Muscle of back (tissue), 11 donors: ENCODE results near the gene SPON2. TPM values are rescaled to one million over a fixed set of nuclear protein-coding genes. Genes with fewer than 3 reads are reported as not detected.
A peak's percentile ranks its signal among the peaks of the same experiment; 100 is the strongest.
"Not testable (repeated sequence)": the region's sequence is repeated elsewhere in the genome, so short reads cannot be mapped to it uniquely, and the experiment has no call there.

ENCODE experiments used
- DNase-seq, 3 donors: peaks; one replicate each; pipeline versions ENCODE4 v3.0.0 to v3.0.0-alpha.2; 2013
- polyA plus RNA-seq, 10 donors: library from polyadenylated mRNA; unstranded; fragments of 120-200 nt; gene quantifications; one replicate each; pipeline ENCODE4 v1.2.1, GENCODE V29; 2013; ENCODE audit not compliant: insufficient read length in 10 of 10

The SPON2 gene
- polyA plus RNA-seq, 10 donors: 33.0 to 77.0 (median 54.7) TPM

DNA sequence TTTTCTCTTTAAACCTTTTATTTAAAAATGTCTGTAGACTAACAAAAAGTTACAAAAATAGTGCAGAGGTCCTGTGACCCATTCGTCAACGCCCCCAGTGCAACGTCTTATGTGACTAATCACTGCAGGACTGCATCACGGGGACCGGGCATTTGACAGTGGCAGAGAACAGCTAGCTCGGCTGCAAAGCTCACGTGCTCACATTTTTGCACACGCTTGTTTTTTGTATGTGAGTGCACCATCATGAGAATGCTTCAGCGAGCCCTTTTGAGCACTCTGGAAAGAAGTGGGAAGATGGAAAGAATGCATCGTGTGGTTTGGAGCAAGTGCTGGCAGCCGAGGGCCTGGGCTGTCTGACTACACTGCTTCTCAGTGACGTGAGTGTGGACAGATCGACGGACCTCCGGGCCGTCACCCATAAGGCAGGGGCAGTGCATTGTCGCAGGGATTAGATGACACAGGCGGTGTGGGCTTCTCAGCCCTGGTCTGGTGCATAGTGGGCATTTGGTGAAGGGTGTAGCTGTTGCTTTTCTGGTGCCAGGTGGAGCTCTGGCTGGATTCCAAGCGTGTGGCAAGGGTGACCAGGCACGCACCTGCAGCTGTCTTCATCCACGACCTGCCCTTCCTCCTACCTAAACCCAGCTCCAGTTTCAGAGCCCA, 17.7 kb downstream of the SPON2 start:
- peak in 1 of 3 donors; percentile 48 for DNase-seq

DNA sequence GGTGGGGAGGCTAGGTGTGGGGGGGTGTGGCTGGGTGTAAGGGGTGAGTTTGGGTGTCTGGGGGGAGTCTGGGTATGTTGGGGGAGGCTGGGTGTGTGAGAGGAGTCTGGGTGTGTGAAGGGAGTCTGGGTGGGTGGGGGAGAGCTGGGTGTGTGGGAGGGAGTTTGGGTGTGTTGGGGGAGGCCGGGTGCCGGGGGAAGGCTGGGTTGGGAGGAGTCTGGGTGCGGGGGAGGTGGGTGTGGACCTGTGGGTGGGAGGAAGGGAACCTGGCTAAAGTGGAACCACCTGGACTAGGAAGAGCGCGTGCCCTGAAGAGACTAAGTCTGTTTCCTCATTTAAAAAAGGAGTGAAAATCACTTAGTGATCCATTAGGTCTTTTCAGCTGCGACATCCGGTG, 18.3 kb downstream of the SPON2 start:
- no peak for DNase-seq

DNA sequence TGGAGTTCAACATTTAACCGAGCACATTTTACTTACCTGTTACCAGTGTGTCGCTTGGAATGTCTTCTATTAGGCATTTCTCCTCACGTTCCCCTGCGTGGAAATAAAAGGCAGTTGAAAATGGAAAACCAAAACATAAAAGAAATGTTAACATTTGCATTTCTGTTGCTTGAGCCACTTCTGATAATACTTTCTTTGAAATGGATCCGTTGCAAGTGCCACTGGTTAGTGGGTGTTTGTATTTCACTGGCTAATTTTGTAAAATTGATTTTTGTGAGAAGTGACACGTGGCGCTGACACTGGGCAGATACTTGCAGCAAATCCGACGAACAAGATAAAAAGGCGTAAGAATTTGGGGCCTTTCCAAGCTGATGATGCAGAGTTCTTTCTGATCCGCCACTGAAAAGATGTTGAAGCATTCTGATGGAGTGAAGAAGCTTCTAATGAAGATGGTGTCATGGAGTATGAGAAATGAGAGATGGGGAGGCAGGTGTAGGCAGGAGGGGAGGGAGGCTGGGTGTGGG, 18.8 kb downstream of the SPON2 start:
- DNase-seq: no peak

DNA sequence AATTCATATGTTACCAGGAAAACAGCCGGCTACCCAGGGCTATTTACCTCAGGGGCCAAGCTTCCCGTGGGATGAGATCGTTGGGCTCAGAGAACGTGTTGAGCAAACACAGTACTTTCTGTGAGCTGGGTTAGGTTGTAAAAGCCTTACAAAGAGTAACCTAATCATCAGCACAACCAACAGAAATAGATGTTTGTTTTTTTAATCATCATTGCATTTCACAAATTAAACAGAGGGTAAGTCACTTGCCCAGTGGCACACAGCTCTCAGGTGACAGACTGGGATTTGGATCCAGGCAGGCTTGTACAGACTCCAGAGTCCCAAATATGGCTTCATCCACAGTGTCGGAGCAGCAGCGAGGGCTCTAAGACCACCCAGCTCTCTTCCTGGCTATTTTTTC, 20.1 kb downstream of the SPON2 start:
- DNase-seq: no peak

DNA sequence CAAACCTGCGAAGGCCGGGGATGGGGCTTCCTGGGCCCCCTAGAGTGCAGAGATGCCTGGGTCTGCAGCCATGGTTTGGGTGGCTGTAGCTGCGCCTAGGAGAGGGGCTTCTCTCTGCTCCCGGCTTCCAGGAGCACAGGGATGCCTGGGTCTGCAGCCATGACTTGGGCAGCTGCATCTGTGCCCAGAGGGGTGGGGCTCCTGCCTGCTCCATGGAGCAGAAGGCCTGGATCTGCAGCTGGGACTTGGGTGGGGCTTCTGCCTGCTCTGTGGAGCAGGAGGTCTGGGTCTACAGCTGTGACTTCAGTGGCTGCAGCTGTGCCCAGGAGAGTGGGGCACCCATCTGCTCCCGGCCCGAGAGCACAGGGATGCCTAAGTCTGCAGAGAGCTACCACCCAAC, 20.8 kb downstream of the SPON2 start:
- DNase-seq: no peak

DNA sequence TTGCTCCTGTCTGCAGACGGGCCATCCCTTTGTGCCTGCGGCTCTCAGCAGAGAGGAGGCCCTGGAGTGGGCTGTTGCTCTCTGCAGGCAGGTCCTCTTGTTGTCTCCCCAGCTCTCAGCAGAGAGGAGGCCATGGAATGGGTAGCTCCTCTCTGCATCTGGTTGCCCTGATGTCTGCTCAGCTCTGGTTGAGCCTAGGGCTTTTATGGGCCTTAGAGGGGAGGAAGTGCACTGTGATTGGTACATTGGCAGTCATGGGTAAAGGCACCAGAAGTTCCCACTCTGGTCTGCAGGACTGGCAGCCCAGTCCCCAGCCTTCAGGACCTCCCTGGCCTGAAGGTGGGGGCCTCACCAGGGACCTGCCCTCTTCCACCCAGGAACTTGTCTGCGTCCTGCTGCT, 21.5 kb downstream of the SPON2 start:
- DNase-seq: no peak

DNA sequence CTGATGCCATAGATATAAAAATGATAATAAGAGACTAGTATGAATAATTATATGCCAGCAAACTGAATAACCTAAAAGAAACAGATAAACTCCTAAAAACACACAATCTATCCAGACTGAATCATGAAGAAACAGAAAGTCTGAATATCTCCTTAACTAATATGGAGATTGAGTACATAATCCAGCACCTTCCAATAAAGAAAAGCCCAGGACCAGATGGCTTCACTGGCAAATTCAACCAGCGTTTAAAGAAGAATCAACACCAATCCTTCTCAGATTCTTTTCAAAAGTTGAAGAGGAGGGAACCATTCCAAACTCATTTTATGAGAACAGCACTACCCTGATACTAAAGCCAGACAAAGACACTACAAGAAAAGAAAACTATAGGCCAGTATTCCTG, 32.5 kb downstream of the SPON2 start:
- DNase-seq: no peak

DNA sequence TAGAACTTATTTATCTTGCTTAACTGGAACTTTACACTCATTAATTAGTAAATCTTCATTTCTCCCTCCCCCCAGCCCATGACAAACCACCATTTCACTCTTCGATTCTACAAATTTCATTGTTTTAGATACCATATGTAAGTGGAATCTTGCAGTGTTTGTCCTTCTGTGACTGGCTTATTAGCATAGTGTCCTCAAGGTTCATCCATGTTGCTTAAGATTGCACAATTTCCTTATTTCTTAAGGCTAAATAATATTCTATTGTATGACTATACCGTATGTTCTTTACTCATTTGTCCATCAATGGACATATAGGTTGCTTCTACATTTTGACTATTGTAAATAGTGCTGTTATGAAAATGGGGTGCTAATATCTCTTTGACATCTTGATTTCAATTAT, 34.5 kb downstream of the SPON2 start:
- no peak for DNase-seq

DNA sequence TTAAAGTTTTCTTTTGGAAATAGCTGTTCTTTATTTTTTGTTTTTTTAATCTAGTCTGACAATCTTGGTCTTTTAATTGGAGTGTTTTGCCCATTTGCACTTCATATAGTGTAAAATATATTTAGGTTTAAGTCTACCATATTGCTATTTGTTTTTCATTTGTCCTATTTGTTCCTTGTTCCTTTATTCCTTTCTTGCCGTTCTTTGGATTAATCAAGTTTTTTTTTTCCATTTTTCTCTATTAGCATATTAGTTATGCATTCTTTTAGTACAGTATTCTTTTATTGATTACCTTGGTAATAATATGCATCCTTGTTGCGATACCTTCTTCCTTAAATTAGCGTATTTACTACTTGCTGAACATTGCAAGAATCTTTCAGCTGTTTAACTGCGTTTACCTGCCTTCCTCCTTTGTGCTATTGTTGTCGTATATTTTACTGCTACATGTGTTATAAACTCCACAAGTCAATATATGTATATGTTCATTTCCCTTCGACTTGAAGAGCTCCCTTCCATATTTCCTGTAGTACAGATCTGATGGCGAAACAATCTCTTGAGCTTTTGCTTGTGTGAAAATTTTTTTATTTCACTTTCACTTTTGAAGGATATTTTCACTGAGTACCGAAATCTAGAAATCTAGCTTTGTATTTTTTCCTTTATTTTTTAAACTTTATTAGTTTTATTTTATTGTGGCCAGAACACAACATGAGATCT, 35.2 kb downstream of the SPON2 start:
- no peak for DNase-seq

DNA sequence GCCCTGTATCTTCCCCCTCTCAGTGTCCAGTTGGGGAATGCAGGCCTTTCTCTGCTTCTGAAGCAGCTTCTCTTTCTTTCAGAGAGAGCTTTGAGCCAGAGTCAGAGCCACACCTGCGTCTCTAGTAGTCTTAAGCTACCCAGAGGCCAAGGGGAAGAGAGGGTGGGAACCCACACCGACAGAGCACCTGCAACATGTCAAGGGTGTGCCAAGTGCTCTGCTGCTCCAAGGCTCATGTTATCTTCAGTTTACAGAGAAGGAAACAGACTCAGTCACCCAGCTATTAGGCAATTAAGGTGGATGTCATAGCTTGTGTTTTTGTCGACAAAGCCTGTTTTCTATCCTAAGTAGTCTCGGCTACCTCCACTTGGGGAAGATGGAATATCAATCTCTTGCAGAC, 36.3 kb downstream of the SPON2 start:
- DNase-seq: no peak

DNA sequence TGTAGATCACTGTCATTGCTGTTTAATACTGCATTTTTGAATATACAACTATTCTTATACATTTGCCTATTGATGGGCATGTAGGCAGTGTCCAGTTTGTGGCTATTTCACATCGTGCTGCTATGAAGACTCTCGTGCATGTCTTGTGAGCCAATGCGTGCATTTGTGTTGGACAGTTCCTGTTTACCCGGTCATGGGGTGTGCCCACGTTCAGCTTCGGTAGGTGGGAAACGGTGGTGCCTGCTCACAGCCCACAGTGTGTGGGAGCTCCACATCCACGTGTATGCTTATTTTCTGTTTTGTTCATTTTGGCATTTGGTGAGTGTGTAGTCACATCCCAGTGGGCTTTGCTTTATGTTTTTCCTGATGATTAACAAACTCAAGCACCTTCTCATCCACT, 39.4 kb downstream of the SPON2 start:
- no peak for DNase-seq

DNA sequence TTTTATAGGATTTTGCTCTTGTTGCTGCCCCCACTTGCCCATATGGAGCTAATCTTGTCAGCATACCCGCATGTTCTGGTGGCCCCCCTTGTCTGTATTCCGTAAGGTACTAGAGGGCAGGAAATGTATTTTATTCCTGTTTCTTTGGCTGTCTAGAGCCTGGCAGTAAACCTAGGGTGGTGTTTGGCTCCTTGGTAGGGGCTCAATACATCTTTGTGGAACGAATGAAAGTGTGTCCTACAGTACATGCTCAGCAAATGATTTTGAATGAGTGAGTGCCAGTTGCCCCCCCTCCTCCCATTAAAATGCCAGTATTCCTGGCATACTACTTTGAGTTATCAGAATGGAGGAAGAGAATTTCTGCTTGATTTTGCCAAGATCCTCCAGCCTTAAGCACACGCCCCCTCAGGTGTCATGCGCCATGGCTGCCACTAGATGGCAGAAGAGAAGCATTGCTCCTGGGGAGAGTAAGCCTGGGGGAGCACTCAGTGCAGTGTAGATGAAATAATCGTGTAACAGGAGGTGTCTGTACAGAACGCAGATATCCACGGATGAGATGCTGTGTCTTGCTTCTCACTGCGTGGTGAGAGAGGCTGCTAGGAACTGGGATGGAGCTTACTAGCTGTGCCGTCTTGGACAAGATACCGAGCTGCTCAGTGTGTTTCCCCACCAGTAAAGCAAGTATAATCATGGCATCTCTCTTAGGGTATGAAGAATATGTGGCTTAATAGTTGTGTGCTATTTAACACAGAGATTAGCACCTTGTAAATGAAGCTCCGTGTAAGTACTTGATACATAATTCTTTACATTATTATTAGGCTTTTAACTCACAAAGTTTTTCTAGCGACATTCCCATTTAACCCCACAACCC, 41.8 kb downstream of the SPON2 start:
- DNase-seq: peak; percentile 77 to 92 (median 87)

DNA sequence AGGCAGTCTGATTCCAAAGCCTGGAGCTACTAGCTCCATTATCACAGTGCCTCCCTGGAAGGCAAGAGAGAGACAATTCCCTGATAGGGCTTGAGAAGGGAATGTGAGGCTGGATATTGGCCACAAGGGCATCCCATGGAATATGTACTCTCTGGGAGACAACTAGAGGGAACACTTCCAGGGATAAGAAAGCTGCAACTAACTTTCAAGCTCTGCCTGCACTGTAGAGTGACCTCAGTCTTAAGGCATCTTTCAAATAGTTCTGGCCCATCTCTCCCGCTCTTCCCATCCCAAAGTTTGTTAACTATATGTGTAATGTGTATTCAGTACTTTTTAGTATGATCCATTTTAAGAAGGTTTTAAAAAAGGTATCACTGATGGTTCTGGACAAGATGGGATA, 45.9 kb downstream of the SPON2 start:
- peak in 1 of 3 donors; percentile 21 for DNase-seq

DNA sequence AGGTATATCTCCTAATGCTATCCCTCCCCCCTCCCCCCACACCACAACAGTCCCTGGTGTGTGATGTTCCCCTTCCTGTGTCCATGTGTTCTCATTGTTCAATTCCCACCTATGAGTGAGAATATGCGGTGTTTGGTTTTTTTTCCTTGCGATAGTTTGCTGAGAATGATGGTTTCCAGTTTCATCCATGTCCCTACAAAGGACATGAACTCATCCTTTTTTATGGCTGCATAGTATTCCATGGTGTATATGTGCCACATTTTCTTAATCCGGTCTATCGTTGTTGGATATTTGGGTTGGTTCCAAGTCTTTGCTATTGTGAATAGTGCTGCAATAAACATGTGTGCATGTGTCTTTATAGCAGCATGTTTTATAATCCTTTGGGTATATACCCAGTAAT, 46.9 kb downstream of the SPON2 start:
- not testable (repeated sequence) for DNase-seq

DNA sequence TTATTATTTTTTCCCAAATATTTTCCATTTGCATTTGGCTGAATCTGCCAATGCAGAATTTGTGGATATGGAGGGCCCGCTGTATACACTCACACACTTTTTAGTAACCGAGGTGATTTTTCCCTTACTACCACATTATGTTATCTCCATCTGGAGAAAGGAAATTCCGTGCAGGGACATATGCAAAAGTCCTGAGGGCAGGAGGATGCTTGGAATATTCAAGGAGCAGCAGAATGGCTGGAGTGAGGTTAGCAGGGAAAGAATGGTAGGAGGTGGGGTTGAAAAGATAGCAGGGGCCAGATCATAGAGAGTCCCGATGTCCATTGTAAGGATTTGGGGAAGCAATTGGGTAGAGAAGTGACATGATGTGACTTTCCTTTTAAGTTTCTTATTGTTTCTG, 47.6 kb downstream of the SPON2 start:
- no peak for DNase-seq

DNA sequence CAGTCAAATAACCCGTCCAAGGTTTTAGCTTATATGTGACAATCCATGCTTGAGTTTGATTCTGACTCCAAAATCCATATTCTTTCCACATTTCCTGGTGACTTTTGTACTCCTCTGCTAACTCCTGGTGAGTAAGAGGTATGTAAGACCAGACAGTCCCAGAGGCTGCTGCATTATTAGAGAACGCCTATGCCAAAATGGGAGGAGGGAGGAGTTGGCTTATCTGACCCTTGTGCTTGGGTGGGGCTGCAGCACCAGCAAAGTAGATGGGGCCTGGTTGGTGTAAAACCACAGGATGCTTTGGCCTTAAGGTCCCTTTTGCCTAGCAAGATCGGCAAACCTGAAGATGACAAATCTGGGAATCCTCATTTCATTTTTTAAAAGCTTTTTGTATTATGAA, 49.9 kb downstream of the SPON2 start:
- DNase-seq: no peak

Other genes starting within 250 kb of the SPON2 start
- gene GAK, start 240.3 kb downstream of the SPON2 start, polyA plus RNA-seq: 10 to 100 TPM; 24.8 to 46.9 (median 32.2) TPM
- gene TMEM175, start 240.1 kb downstream of the SPON2 start, polyA plus RNA-seq: 10 to 100 TPM; 14.4 to 22.1 (median 17.0) TPM
- 1 to 10 TPM; 3.4 to 6.1 (median 4.4) TPM for gene DGKQ, start 199.0 kb downstream of the SPON2 start, polyA plus RNA-seq
- 10 to 100 TPM in 8 of 10 donors, 1 to 10 TPM in 2; 7.9 to 16.4 (median 12.9) TPM for gene IDUA, start 185.5 kb downstream of the SPON2 start, polyA plus RNA-seq
- 1 to 10 TPM; 1.2 to 5.1 (median 3.5) TPM for gene SLC26A1, start 179.2 kb downstream of the SPON2 start, polyA plus RNA-seq
- 100 to 1,000 TPM in 9 of 10 donors, 10 to 100 TPM in 1; 76.7 to 265 (median 214) TPM for gene FGFRL1, start 161.0 kb downstream of the SPON2 start, polyA plus RNA-seq
- gene RNF212, start 59.0 kb downstream of the SPON2 start, polyA plus RNA-seq: 1 to 10 TPM; 2.9 to 6.2 (median 3.6) TPM
- 100 to 1,000 TPM in 4 of 10 donors, 10 to 100 TPM in 6; 80.7 to 142 (median 95.1) TPM for gene CTBP1, start 76.5 kb upstream of the SPON2 start, polyA plus RNA-seq
- gene MAEA, start 117.3 kb upstream of the SPON2 start, polyA plus RNA-seq: 10 to 100 TPM; 27.1 to 44.9 (median 35.5) TPM
- 10 to 100 TPM in 2 of 10 donors, 1 to 10 TPM in 8; 4.5 to 10.9 (median 8.2) TPM for gene UVSSA, start 174.6 kb upstream of the SPON2 start, polyA plus RNA-seq
- not detected for gene NKX1-1, start 233.9 kb upstream of the SPON2 start, polyA plus RNA-seq